Fibroblast of lung (primary cell): ENCODE data around the gene SLIT1.

Experiments used
- EZH2 ChIP-seq: IDR thresholded peaks from 2 replicates; pipeline ENCODE4 v1.5.1; 2012; ENCODE audit warnings: low read length, control low read depth, mild to moderate bottlenecking; ENCODE audit errors: missing control alignments
- TF ChIP-seq, protein P1 (sequence below), 2 donors: IDR thresholded peaks in 1 of 2; conservative IDR thresholded peaks in 1 of 2; 1 replicate in 1 of 2; 2 replicates in 1 of 2; pipeline ENCODE4 v1.5.1; 2011 to 2012; ENCODE audit warnings: low read length in 2 of 2, control low read depth in 1 of 2, inconsistent platforms in 1 of 2, low read depth in 1 of 2, mild to moderate bottlenecking in 1 of 2

DNA sequence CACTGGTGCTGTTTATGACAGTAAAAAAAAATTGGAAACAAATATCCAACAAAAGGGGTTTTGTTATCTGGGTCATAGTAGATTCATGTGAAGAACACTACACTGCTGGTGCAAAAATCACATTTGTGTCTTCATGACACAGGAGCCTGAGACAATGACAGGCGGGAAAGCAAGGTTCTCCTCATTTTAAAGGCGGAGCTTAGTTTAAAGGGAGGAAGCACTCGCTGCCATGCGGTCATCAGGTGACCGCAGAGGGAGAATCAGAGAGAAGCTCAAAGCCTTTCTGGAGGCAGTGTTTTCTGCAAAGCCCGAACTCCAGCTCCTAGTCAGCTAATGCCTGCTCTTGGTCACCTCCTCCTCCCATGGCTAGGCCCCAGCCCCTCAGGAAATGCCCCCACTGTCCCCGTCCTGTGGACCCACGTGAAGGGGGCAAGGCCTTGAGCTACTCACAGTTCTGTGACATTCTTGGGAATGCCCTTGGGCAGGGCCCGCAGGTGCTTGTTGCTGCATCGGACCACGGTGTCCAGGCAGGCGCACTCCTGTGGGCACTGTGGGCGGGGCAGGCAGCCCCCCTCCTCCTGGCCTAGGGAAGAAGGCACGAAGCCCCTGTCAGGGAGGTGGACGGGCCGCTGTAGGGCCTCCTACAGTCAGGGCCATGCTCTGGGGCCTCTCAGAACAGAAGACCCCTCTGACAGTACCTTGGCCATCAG lies 146.1 kb downstream of the SLIT1 start:
- TF ChIP-seq, protein P1, sequence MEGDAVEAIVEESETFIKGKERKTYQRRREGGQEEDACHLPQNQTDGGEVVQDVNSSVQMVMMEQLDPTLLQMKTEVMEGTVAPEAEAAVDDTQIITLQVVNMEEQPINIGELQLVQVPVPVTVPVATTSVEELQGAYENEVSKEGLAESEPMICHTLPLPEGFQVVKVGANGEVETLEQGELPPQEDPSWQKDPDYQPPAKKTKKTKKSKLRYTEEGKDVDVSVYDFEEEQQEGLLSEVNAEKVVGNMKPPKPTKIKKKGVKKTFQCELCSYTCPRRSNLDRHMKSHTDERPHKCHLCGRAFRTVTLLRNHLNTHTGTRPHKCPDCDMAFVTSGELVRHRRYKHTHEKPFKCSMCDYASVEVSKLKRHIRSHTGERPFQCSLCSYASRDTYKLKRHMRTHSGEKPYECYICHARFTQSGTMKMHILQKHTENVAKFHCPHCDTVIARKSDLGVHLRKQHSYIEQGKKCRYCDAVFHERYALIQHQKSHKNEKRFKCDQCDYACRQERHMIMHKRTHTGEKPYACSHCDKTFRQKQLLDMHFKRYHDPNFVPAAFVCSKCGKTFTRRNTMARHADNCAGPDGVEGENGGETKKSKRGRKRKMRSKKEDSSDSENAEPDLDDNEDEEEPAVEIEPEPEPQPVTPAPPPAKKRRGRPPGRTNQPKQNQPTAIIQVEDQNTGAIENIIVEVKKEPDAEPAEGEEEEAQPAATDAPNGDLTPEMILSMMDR (conservative IDR thresholded peaks at IDR 0.05 in 1 of 2, IDR thresholded peaks at IDR 0.05 in 1 of 2; ENCODE audit: low read depth in 1 of 2, low read length in 2 of 2), result no peak
- TF ChIP-seq EZH2, result no peak
